Right forelimb (tissue), 1 donor: ENCODE measurements around the gene AIFM2.
A peak's percentile ranks its signal among the peaks of the same experiment; 100 is the strongest.
"Not testable (repeated sequence)": the region's sequence is repeated elsewhere in the genome, so short reads cannot be mapped to it uniquely, and the experiment has no call there.

ENCODE experiments used
- DNase-seq: peaks from one replicate; pipeline ENCODE4 v3.0.0-alpha.2; 2018

Gene AIFM2

GRCh38 chr10:70132098-70133029, at the start of gene AIFM2:
TSS of gene AIFM2 (minus strand) at chr10:70132825. CDS start at chr10:70124084, 8,741 bp downstream.
- peak; percentile 61 for DNase-seq

DNA sequence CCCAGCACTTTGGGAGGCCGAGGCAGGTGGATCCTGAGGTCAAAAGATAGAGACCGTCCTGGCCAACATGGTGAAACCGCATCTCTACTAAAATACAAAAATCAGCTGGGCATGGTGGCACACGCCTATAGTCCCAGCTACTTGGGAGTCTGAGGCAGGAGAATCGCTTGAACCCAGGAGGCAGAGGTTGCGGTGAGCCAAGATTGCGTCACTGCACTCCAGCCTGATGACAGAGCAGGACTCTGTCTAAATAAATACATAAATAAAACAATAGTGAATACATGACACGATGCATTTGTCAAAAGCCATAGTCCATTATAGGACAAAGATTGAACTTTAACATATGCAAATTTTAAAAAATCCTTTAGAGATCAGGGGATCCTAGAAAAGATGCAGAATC, 46.6 kb upstream of the AIFM2 start:
- not testable (repeated sequence) for DNase-seq

DNA sequence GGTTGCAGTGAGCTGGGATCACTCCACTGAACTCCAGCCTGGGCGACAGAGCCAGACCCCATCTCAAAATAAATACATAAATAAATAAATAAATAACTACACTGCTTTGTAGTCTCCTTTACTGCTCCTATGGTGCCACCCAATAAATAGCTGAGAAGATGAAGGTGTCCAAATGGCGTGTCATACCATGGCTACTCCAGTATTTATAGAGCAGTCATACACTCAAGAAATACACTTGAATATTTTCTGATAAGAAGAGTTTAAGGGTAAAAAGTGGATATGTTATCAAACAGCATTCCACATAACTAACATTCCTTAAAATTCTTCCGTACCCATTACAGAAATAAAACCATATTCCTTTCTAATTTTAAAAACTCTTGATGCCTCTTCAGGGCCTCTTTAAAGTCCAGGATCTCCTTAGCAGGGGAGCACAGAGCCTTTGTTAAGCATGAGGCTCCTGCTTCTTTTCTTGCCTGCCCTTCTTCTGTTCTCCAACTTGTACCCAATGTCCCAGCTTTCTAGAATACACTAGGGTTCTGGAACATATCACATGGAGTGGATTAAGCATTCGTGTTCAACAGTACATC, 45.6 kb upstream of the AIFM2 start:
- DNase-seq: no peak

DNA sequence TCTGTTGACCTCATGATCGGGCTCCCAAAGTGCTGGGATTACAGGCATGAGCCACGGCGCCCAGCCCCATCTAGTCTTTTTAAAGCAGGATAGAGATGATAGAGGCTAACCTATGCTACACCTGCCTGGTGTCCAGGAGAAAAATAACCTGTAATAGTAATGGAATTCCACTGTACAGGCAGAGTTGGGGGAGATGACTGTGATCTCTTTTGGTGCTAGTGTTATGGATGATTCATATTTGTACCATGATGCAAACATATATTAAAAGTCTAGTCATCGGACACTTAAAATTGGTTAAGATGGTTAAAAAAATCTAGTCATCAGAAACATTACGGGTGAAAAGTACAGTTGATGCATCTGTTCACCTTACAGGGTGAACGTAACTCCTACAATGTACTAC, 43.8 kb upstream of the AIFM2 start:
- DNase-seq: no peak

- DNase-seq: no peak
Measured at GRCh38 chr10:70175516-70175915, 42.9 kb upstream of the AIFM2 start.

DNA sequence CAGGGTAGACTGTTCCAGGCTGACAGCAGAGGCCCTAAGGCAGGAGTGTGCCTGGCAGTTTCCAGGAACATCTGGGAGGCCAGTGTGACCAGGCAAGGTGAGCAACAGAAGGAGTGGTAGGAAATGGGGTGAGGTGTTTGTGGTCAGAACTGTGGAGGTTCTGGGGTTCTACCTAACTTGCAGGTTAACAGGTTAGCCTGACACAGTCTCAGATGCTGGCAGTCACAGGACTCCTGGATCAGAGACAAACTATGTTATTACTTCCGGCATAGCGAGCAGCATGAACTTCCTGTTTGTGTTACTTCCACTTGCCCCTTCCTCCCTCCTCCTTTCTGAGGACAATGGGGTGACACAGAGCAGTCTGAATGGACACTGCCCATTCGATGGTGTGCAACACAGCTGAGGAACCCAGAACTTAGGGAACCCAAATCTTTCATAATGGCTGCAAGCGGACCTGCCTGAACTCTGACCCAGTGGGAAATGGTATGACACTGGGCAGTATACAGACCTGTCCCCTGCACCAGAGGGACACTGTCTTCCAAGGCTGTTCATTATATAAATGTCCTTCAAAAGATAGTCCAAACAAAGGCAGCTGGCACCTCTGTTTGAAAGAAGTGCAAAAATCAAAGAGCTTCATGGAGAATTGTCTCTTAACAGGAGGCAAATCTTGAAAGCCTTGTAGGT, 41.6 kb upstream of the AIFM2 start:
- no peak for DNase-seq

DNA sequence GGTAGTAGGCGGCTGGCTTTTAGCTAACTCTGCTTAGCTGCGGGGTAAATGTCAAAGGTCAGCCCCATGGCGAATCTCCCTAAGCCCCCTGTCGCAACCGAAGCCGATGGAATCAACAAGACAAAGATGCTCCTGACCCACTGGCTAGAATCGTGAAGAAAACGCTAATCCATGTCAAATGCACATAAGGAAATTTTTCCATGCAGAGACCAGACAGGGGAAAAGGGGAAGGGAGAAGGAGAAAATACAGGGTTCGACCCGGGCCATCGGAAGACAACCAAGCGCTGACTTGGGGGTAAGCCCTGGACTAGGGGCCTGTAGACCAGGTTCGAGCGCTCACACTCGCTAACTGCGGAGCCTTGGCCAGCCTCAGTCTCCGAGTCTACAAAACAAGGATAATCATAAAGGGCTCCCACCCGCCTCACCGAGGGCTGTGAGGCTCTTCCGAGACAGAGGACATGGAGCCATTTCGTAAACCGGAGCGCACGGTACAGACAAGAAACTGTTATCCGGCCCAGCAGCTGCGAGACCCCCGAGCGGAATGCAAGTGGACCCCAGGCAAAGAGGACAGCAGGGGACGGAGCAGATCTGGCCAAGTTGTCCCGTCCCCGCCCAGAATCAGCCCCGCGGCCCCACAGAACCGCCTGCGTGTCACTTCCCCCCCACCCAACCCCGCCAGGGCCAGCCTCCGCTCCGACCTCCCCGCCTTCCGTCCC, 37.2 kb upstream of the AIFM2 start:
- DNase-seq: no peak

DNA sequence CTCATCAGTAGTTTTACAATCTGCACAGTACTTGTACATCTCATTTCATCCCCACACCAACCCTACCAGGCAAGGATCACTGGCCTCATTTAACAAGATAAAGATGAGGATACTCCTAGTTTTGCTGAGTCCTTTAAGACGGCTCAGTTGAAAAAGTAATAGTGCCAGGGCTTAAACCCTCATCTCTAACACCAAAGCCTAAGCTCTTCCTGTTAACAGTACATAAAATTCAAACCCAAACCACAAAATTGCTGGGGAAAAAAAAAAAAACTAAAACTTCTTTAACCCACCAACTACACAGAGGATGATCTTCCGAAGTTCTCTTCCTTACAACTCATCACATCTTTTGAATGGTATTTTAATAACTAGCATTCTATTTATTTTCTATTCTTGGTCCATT, 36.4 kb upstream of the AIFM2 start:
- no peak for DNase-seq

DNA sequence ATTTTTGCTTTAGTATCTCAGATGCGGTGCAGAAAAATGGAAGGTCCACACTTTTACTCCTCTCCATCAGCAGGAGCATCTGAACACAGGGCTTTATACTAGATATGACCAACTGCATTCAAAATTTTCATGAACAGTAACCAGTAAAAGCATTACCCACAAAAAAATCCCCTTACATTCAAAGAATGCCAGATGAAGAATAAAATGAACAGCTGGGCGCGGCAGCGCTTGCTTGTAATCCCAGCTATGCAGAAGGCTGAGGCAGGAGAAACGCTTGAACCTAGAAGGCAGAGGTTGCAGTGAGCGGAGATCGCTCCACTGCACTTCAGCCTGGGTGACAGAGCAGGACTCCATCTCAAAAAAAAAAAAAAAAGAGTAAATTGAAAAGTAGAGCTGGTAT, 34.6 kb upstream of the AIFM2 start:
- DNase-seq: no peak

- no peak for DNase-seq
Measured at GRCh38 chr10:70166394-70166793, 33.8 kb upstream of the AIFM2 start.

DNA sequence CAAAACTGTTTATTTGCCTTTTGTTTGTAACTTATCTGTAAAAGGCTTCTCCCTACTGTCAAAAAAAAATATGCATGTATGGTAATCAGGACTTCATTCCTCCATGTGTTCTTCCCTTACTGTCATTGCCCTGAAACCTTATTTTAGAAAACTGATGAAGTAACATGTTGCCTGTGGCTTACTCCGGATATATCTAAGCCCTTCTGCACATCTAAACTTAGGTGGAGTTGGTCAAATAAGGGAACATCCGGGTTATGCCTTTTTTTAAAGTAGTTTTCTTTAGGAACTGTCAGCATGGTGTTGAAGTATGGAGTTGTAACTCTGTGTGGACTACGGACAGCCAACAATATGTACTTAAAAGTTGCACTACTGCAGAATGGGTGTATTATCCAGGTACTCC, 31.5 kb upstream of the AIFM2 start:
- DNase-seq: no peak

DNA sequence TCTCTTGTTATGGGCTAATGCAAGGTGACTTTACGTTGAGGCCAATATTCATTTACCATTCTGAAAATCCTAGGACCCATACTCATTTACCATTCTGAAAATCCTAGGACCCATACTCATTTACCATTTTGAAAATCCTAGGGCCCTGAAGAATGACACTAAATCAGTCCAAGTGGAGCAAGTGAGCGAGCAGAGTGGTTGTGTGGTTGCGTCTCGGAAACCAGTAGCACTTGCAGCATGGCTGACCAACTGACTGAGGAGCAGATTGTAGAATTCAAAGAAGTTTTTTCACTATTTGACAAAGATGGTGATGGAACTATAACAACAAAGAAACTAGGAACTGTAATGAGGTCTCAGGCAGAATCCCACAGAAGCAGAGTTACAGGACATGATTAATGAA, 30.8 kb upstream of the AIFM2 start:
- DNase-seq: no peak

GRCh38 chr10:70162892-70163201, 30.2 kb upstream of the AIFM2 start:
- DNase-seq: no peak

- no peak for DNase-seq
Measured at GRCh38 chr10:70162151-70162891, 29.7 kb upstream of the AIFM2 start.

DNA sequence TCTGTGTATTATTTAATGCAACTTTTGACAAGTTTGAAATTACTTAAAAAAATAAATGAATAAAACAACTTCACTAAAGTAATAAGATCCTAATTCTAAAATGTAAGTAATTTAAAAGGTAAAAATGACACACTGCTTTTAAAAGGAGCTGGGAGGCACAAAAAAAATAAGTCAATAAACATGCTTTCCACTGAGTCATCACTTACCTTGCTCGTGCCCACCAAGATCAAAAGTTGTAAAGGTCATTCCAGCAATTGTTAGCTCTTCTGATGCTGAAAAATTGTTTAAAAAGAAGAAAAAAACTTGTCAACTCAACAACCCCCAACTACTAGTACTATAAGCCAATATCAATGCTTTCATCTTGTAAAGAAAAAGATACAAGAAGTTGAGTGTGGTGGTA, 28.2 kb upstream of the AIFM2 start:
- DNase-seq: no peak

- DNase-seq: not testable (repeated sequence)
Measured at GRCh38 chr10:70159366-70159765, 26.7 kb upstream of the AIFM2 start.

- no peak for DNase-seq
Measured at GRCh38 chr10:70158113-70158512, 25.5 kb upstream of the AIFM2 start.

DNA sequence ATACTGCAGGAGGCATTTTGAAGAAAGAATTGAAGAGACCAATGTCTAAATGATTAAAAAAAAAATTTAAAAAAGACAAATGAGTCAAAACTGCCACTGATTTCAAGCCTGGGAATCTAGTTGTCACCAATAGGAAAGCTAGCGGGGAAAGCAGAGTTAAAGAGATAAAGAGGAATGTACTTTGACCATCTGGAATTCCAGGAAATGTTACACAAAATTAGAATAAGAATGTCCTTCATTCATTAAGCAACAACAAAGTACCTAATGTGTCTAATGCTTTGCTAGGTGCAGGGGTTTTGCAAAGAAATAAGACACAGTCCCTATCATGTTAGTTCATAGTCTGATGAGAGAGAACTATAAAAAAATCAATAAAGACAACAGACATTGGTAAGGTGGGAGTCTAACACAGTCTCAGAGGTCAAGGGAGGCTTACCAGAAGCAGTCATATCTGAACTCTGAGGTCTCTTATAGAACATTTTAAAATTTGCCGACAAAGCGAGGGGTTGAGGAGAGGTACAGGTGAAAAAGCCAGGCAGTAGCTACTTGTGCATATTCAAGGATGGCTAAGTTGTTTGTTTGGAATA, 22.7 kb upstream of the AIFM2 start:
- no peak for DNase-seq

DNA sequence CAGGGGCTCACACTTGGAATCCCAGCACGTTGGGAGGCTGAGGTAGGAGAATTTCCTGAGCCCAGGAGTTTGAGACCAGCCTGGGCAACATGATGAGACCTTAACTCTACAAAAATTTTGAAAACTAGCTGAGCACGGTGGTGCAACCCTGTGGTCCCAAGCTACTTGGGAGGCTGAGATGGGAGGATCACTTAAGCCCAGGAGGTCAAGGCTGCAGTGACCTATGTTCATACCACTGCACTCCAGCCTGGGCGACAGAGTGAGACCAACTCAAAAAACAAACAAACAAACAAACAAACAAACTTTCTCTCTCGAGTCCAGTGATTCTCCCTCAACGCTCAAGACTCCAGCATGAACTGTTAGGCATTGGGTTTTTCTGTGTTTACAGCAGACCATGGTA, 15.9 kb upstream of the AIFM2 start:
- DNase-seq: no peak

GRCh38 chr10:70147259-70147625, 14.6 kb upstream of the AIFM2 start:
- no peak for DNase-seq

GRCh38 chr10:70146489-70147258, 14.0 kb upstream of the AIFM2 start, which contains the start of gene TYSND1:
TSS of gene TYSND1 (minus strand) at chr10:70146700. CDS start at chr10:70146586, 114 bp downstream.
- DNase-seq: peak; percentile 95
